Activated CD8-positive, alpha-beta T cell treated with anti-CD3 and anti-CD28 coated beads, Interleukin-2, amount 10 ng/mL, durations not matched to agents 7 days and 5 days (primary cell): ENCODE results near the gene GBGT1. TPM values are rescaled to one million over a fixed set of nuclear protein-coding genes. Genes with fewer than 3 reads are reported as not detected.
A peak's percentile ranks its signal among the peaks of the same experiment; 100 is the strongest.

Source experiments
- ATAC-seq: fragments of 150-1000 bp; cut with Tn5 transposase; one replicate; pipeline ENCODE4 v1.10.0; 2021; ENCODE audit warnings: moderate library complexity
- CTCF ChIA-PET: fragments of 350-600 bp; sonication (Branson Sonifier 250); formaldehyde crosslinking; loops from one replicate; lab custom pipeline; 2021; ENCODE audit warnings: antibody characterized with exemption; lab: Charles Lee
- POLR2A ChIA-PET: fragments of 350-600 bp; sonication (Branson Sonifier 250); formaldehyde crosslinking; loops from one replicate; lab custom pipeline; 2021; ENCODE audit warnings: antibody characterized with exemption; lab: Charles Lee
- DNase-seq: peaks from one replicate; pipeline ENCODE4 v3.0.0-alpha.2; 2020
- H3K27ac Mint-ChIP-seq: one replicate; pipeline ENCODE4 v1.8.0; 2021; ENCODE audit warnings: mild to moderate bottlenecking, mixed read lengths
- H3K27me3 Mint-ChIP-seq: one replicate; pipeline ENCODE4 v1.8.0; 2021; ENCODE audit warnings: low read depth, mixed read lengths
- H3K36me3 Mint-ChIP-seq: one replicate; pipeline ENCODE4 v1.8.0; 2021; ENCODE audit warnings: low read depth, mixed read lengths
- H3K4me1 Mint-ChIP-seq: one replicate; pipeline ENCODE4 v1.8.0; 2021; ENCODE audit warnings: low read depth, mixed read lengths
- H3K4me3 Mint-ChIP-seq: one replicate; pipeline ENCODE4 v1.8.0; 2021; ENCODE audit warnings: mild to moderate bottlenecking, mixed read lengths
- H3K9me3 Mint-ChIP-seq: one replicate; pipeline ENCODE4 v1.8.0; 2022; ENCODE audit warnings: mixed read lengths; ENCODE audit not compliant: insufficient read depth
- total RNA-seq, 2 experiments: library from RNA; stranded (reverse); gene quantifications; one replicate each; pipeline ENCODE4 v1.2.3, GENCODE V29; 2021

Gene GBGT1
- total RNA-seq, 2 experiments from 2014 or later: 3.1 to 4.1 TPM

DNA sequence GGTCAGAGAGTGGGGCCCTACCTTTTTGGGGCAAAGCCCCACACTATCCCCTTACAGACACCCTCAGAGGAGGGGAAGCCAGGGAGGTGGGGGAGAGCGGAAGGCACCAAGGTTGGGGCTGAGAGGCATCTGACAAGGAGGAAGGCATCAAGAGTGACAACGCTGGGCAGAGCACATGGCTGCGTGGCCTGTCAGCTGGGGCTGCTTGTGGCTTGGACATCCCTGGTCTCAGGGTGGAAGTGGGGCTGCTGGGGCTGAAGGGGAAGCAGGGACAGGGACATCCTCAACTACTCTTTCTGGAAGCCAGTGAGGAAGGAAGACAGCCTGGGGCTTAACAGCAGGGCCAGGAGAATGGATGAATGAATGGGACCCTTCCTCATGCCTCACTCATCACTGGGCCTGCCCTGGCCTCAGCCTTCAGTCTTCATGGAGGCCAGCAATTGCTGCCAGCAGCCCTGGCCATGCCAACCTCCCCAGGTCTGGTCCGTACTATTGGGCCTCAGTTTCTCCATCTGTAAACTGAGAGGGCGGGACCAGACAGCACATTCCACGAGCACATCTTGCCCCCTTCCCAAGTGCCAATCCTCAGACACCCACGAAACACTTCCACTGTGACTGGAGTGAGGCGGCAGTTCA, 41.7 kb downstream of the GBGT1 start:
- no peak for DNase-seq
- Mint-ChIP-seq H3K4me3 (peak overlapping the region; percentile 53), H3K4me1 (peaks cover 79% of the 10 kb centered on the region), H3K36me3 (peaks cover 20% of the 10 kb centered on the region), H3K27ac (peak overlapping the region; percentile 90), H3K27me3 (no peaks in the 10 kb centered on the region), H3K9me3 (no peaks in the 10 kb centered on the region)
- CTCF ChIA-PET: interaction anchor here (1.0 to 2.2 kb wide), 6 partner anchors 9 to 25 kb away, joined by 3 to 24 read pairs (median 10); no protein-coding TSS in a partner anchor
- POLR2A ChIA-PET: interaction anchor here (4.1 kb wide), 1 partner anchor 22 kb away, joined by 14 read pairs; no protein-coding TSS in a partner anchor
- peak; percentile 21 for ATAC-seq

DNA sequence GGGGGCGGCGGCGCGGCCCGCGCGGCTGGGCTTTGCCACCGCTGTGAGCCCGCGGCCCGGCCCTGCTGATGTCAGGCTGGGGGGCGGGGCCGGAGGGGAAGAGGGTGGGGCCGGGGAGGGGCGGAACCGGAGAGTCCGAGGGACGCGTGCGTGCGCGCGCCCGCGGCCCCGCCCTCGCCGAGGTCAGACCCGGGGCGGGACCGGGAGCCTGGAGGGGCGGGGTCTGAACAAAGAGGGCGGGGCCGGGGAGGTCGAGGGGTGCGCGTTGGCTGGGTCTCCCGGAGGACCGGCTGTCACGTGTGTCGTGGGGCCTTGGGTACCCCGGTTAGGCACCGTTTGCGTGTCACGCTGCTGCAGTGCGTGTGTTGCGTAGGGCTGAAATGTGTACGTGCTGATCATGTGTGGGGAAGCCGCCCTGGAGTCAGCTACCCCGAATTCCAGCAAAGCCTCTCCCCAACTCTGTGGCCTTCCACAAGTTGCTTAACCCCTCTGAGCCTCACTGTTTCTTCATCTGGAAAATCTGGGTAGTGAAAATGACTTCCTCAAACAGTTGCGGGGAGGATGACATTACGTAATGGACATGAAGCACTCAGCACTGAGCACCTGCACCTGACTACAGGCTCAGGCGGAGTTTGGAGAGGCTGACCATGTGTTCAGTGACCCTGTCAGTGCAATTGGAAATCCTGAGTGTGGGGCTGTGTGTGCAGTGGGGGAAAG, 42.4 kb downstream of the GBGT1 start, which contains the start of gene RALGDS:
TSS of gene RALGDS (minus strand) at position 43 of the 717 bp plus-strand sequence. CDS start 86 bp downstream, outside the sequence.
- POLR2A ChIA-PET: interaction anchor here (0.5 to 4.1 kb wide), 3 partner anchors 12 to 944 kb away, joined by 3 to 14 read pairs (median 4); no protein-coding TSS in a partner anchor
- CTCF ChIA-PET: interaction anchor here (0.7 to 2.2 kb wide), 5 partner anchors 12 to 27 kb away, joined by 3 to 15 read pairs (median 6); no protein-coding TSS in a partner anchor
- H3K36me3 Mint-ChIP-seq: peaks cover 17% of the 10 kb centered on the region
- H3K9me3 Mint-ChIP-seq: no peaks in the 10 kb centered on the region
- no peaks in the 10 kb centered on the region for H3K27me3 Mint-ChIP-seq
- peak within 1 kb of the TSS; percentile 90 for H3K27ac Mint-ChIP-seq
- H3K4me3 Mint-ChIP-seq: peak within 1 kb of the TSS; percentile 76
- ATAC-seq (peak; percentile 78), DNase-seq (peak; percentile 90)
- peaks cover 79% of the 10 kb centered on the region for H3K4me1 Mint-ChIP-seq

DNA sequence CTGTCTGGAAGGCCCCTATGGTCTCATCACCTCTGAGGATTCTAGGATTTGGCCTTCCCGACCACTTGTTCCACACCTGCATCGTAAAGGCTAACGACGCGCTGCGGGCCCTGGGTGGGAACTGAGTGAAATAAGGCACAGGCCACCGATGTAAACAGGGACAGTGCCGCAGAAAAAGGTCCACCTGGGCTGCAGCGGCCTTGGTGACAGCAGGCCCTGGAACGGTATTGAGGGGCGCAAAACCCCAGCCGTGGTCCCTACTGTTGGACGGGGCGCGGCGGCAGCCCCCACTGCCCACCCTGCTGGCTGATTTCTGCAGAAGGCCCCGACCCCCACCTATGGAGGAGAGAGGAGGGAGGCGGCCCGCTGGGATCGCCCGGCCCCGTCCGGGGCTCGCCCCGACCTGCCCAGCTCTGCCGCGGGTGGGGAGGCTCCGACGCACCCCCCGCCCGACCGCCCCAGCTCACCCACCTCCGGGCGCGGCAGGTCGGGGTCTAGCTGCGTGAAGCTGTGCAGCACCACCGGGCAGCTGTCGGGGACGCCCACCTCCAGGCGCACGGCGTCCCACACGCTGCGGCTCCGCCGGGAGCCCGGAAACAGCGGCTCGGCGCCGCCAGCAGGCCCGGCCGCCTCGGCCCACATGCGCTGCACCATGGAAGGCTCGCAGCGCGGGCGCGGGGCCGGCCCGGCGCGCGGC, 43.1 kb downstream of the GBGT1 start:
- POLR2A ChIA-PET: interaction anchor here (0.5 to 4.1 kb wide), 5 partner anchors 11 to 945 kb away, joined by 3 to 14 read pairs (median 4); partner anchors contain the start of gene GTF3C5
- no peak for ATAC-seq
- CTCF ChIA-PET: interaction anchor here (0.7 to 1.8 kb wide), 4 partner anchors 13 to 28 kb away, joined by 3 to 14 read pairs (median 4); no protein-coding TSS in a partner anchor
- peaks cover 14% of the 10 kb centered on the region for H3K36me3 Mint-ChIP-seq
- peak overlapping the region; percentile 76 for H3K4me3 Mint-ChIP-seq
- peak overlapping the region; percentile 79 for H3K27ac Mint-ChIP-seq
- H3K9me3 Mint-ChIP-seq: no peaks in the 10 kb centered on the region
- no peak for DNase-seq
- H3K4me1 Mint-ChIP-seq: peaks cover 80% of the 10 kb centered on the region
- no peaks in the 10 kb centered on the region for H3K27me3 Mint-ChIP-seq

DNA sequence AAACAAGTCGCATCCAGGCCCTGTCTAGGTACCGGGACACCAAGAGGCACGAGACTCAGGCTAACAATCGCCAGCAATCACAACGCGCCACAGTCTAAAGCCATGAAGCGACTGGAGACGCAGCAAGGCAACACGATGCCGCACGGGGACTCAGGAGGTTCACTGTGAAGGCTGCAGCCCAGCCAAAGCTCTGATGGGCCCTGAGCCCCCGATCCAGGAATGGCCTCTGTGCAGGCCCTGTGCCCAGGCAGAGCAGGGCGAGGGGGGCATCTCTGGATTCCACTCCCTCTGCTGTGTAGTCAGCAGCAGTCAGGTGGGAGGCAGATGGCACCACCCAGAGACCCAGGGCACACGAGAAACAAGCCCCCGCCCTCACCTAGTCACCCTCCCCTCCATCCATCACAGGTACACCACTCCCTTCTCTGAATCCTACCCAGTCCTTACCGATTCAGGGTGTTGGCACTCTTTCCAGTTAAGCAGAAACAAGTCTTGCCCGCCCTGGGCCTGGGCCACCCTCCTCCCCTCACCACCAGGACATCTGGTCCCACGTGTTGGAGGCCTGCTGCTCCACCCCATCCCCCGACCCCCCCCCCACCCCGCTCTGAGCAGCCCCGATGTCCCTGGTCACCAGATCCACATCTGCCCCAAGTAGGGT, 43.7 kb downstream of the GBGT1 start:
- DNase-seq (no peak), ATAC-seq (no peak)
- H3K27ac Mint-ChIP-seq: no peak overlapping the region
- H3K4me3 Mint-ChIP-seq: peak overlapping the region; percentile 76
- H3K9me3 Mint-ChIP-seq: no peaks in the 10 kb centered on the region
- H3K27me3 Mint-ChIP-seq: no peaks in the 10 kb centered on the region
- POLR2A ChIA-PET: interaction anchor here (0.7 to 4.1 kb wide), 4 partner anchors 12 to 89 kb away, joined by 3 to 14 read pairs (median 4); partner anchors contain the start of gene GTF3C5
- peaks cover 12% of the 10 kb centered on the region for H3K36me3 Mint-ChIP-seq
- CTCF ChIA-PET: interaction anchor here (1.1 to 22.3 kb wide), 4 partner anchors 13 to 26 kb away, joined by 4 to 421 read pairs (median 10); no protein-coding TSS in a partner anchor
- H3K4me1 Mint-ChIP-seq: peaks cover 82% of the 10 kb centered on the region

DNA sequence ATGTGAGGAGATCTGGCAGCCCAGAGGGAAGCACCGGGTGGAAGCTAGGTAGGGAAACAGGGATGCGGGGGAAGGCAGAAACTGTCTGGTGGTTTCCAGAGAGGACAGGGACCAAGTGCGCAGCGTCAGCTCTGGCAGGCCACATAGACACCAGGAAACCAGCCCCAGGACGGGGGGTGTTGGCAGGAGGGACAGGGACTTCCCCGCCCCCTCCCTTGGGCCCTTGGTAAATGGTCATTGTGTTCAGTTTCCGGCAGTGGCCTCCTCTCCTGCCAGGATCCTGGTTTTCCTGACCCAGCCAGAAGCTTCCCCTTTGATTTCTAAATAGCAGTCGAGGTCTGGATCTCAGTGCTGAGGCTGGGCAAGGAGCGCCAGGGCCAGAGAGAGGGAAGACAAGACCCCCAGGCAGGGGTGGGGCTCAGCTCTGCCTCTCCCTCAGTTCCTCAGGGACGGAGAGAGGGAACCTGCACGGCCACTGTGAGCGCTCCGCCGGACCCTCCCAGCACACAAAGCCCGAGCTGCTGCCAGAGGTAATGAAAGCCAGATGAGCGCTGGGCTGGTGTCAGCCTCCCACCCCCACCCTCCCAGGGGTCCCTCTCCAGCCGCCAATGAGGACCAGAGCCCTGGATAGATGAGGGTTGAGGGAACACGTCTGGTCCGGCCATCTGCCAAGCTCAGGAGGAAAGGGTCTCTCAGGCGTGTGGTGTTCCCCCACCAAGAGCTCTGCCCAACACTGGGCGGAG, 44.4 kb downstream of the GBGT1 start:
- Mint-ChIP-seq H3K4me1 (peaks cover 82% of the 10 kb centered on the region), H3K9me3 (no peaks in the 10 kb centered on the region), H3K27ac (no peak overlapping the region), H3K36me3 (peaks cover 8% of the 10 kb centered on the region), H3K4me3 (no peak overlapping the region), H3K27me3 (no peaks in the 10 kb centered on the region)
- POLR2A ChIA-PET: interaction anchor here (0.8 to 4.1 kb wide), 5 partner anchors 11 to 88 kb away, joined by 3 to 14 read pairs (median 5); partner anchors contain the start of gene GTF3C5
- CTCF ChIA-PET: interaction anchor here (0.9 to 22.3 kb wide), 4 partner anchors 12 to 97 kb away, joined by 3 to 421 read pairs (median 4); no protein-coding TSS in a partner anchor
- ATAC-seq (no peak), DNase-seq (no peak)

DNA sequence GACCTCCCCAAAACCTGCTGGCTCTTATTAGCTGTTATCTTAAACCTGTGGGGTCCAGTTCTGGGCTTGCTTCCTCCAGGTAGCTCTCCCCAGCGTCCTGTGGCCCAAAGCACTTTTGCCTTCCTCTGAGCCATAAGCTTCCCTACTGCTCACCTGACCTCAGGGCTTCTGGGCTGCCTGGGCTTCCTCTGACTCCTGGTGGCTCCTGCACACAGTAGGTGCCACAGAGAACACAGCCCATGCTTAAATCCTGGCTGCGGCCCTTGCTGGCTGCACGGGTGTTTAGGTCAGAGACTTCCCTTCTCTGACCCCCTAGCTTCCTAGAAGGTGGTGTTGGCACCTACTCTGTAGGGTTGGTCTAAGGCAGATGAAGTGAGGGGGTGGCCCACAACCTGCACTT, 45.1 kb downstream of the GBGT1 start:
- Mint-ChIP-seq H3K9me3 (no peaks in the 10 kb centered on the region), H3K27me3 (no peaks in the 10 kb centered on the region), H3K4me3 (no peak overlapping the region), H3K36me3 (peaks cover 8% of the 10 kb centered on the region), H3K4me1 (peaks cover 82% of the 10 kb centered on the region), H3K27ac (no peak overlapping the region)
- CTCF ChIA-PET: interaction anchor here (0.9 to 22.3 kb wide), 4 partner anchors 15 to 96 kb away, joined by 3 to 421 read pairs (median 4); no protein-coding TSS in a partner anchor
- ATAC-seq (no peak), DNase-seq (no peak)
- POLR2A ChIA-PET: interaction anchor here (0.8 to 1.7 kb wide), 4 partner anchors 12 to 30 kb away, joined by 3 to 8 read pairs (median 4); no protein-coding TSS in a partner anchor

DNA sequence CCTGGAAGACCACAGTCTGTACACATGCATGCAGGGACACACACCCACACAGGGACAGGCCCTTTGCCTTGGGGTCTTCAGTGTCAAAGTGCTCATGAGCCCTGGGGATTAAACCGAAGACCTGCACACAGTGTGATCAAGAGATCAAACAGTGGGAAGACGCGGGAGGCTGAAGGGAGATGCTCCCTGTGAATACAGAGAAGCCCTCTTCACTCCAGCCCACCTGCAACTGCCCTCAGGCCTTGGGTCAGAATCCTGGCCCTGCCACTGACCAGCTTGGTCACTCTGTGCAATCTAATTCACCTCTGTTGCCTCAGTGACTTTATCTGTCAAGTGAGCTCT, 45.6 kb downstream of the GBGT1 start:
- Mint-ChIP-seq H3K4me3 (no peak overlapping the region), H3K4me1 (peaks cover 83% of the 10 kb centered on the region), H3K36me3 (peaks cover 8% of the 10 kb centered on the region), H3K9me3 (no peaks in the 10 kb centered on the region), H3K27me3 (no peaks in the 10 kb centered on the region), H3K27ac (no peak overlapping the region)
- POLR2A ChIA-PET: interaction anchor here (0.8 to 1.7 kb wide), 5 partner anchors 13 to 30 kb away, joined by 3 to 8 read pairs (median 4); no protein-coding TSS in a partner anchor
- ATAC-seq: no peak
- CTCF ChIA-PET: interaction anchor here (0.9 to 22.3 kb wide), 4 partner anchors 15 to 96 kb away, joined by 3 to 421 read pairs (median 4); no protein-coding TSS in a partner anchor
- no peak for DNase-seq

DNA sequence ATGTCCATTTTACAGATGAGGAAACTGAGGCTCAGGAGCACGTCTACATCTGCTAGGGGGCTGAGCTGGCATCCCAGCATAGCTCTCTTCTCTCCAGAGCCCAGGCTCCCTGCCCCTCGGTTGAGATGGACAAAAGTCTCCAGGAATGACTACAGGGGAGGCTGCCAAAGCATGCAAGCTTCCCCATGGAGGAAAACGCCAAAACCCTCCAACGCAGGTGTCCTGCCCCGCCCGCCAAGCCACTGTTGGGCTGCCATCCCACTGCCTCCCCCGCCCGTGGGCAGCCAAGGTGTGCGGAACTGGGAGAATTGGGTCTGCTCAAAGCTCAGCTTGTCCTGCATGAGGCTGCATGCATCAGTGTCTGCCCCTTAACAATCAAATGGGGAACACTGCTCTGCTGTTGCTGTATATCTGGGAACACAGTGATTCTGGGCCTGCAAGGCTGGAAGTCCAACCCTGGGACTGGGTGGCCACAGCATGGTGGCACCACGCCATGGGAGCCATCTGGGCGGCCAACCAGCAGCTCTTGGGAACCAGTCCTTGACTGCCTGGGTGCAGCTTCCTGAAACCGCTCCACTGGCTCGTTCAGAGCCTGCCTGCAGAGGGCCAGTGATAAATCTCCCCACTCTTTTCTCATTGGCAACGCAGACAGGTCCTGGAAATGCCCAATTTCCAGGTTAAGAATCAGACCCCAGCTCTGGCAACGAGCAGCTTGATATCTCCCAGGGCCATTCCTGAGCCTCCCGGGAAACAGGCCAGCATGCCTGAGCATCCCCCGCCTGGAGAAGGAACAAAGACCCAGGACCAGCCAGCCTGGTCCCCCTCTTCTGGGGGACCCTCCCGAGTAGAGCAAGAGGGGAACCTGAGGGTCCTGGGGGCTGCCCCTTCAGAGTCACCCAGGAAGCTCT, 46.2 kb downstream of the GBGT1 start:
- Mint-ChIP-seq H3K4me3 (no peak overlapping the region), H3K36me3 (peaks cover 8% of the 10 kb centered on the region), H3K27me3 (no peaks in the 10 kb centered on the region), H3K4me1 (peaks cover 83% of the 10 kb centered on the region), H3K9me3 (no peaks in the 10 kb centered on the region), H3K27ac (peak overlapping the region; percentile 68)
- DNase-seq (no peak), ATAC-seq (no peak)
- ChIA-PET POLR2A (interaction anchor here (1.0 to 2.8 kb wide), 5 partner anchors 16 to 231 kb away, joined by 3 to 17 read pairs (median 5); partner anchors contain the start of genes MED22 and RPL7A), CTCF (interaction anchor here (1.1 to 22.3 kb wide), 5 partner anchors 8 to 69 kb away, joined by 3 to 421 read pairs (median 7); no protein-coding TSS in a partner anchor)
